OCI-LY1 (cell line): ENCODE results near the gene POLD3.

Experiments used
- H2AFZ ChIP-seq: fragments of 200-600 bp; sonication (generic), shearing (Covaris generic); 2 replicates; pipeline ENCODE4 v1.6.0; 2014; ENCODE audit warnings: antibody characterized with exemption, mild to moderate bottlenecking, low read length
- H3F3A ChIP-seq: fragments of 200-600 bp; sonication (generic), shearing (Covaris generic); 2 replicates; pipeline ENCODE4 v1.6.0; 2014; ENCODE audit warnings: mild to moderate bottlenecking, antibody characterized with exemption, low read length, moderate library complexity; ENCODE audit not compliant: insufficient read depth
- H3K27ac ChIP-seq: fragments of 200-600 bp; sonication (generic); 2 replicates; pipeline ENCODE4 v1.5.1; 2014; ENCODE audit warnings: low read length, mixed run types, mild to moderate bottlenecking, low read depth; ENCODE audit not compliant: poor library complexity, severe bottlenecking
- H3K27me3 ChIP-seq: fragments of 200-600 bp; sonication (generic); 2 replicates; pipeline ENCODE4 v1.6.0; 2014; ENCODE audit warnings: antibody characterized with exemption, mild to moderate bottlenecking, low read length, moderate library complexity; ENCODE audit not compliant: insufficient read depth
- H3K36me3 ChIP-seq: fragments of 200-600 bp; sonication (generic); 2 replicates; pipeline ENCODE4 v1.6.1; 2014; ENCODE audit warnings: mild to moderate bottlenecking, antibody characterized with exemption, low read length, moderate library complexity, mixed read lengths; ENCODE audit not compliant: insufficient read depth
- H3K4me1 ChIP-seq: fragments of 200-600 bp; sonication (generic); 2 replicates; pipeline ENCODE4 v1.5.1; 2014; ENCODE audit warnings: mild to moderate bottlenecking, low read length, moderate library complexity; ENCODE audit not compliant: insufficient read depth, severe bottlenecking
- H3K4me2 ChIP-seq: fragments of 200-600 bp; sonication (generic), shearing (Covaris generic); 2 replicates; pipeline ENCODE4 v1.6.1; 2014; ENCODE audit warnings: low read length
- H3K4me3 ChIP-seq: fragments of 200-600 bp; sonication (generic); 2 replicates; pipeline ENCODE4 v1.5.1; 2014; ENCODE audit warnings: low read length, low read depth, mild to moderate bottlenecking, mixed read lengths; ENCODE audit not compliant: poor library complexity, severe bottlenecking
- H3K79me2 ChIP-seq: fragments of 200-600 bp; shearing (Covaris generic); 2 replicates; pipeline ENCODE4 v1.6.1; 2016; ENCODE audit warnings: mixed run types, low read length, mixed read lengths; ENCODE audit not compliant: insufficient read depth
- H3K9ac ChIP-seq: fragments of 200-600 bp; sonication (generic), shearing (Covaris generic); 2 replicates; pipeline ENCODE4 v1.6.1; 2014; ENCODE audit warnings: mild to moderate bottlenecking, low read length, mixed read lengths
- H3K9me2 ChIP-seq: fragments of 200-600 bp; sonication (generic), shearing (Covaris generic); 2 replicates; pipeline ENCODE4 v1.6.1; 2014; ENCODE audit warnings: low read depth, mild to moderate bottlenecking, low read length, mixed read lengths
- H3K9me3 ChIP-seq: fragments of 200-600 bp; shearing (Covaris generic); 2 replicates; pipeline ENCODE4 v1.6.1; 2014; ENCODE audit warnings: low read length, mixed read lengths
- H4K20me1 ChIP-seq: fragments of 200-600 bp; sonication (generic), shearing (Covaris generic); 2 replicates; pipeline ENCODE4 v1.6.0; 2016; ENCODE audit warnings: mild to moderate bottlenecking, low read length; ENCODE audit not compliant: insufficient read depth
- EZH2 ChIP-seq: fragments of 200-600 bp; sonication (generic), shearing (Covaris generic); IDR thresholded peaks from 2 replicates; pipeline ENCODE4 v1.8.0; 2017; ENCODE audit warnings: borderline replicate concordance, mixed run types, mild to moderate bottlenecking, antibody characterized with exemption, low read length, moderate library complexity, mixed read lengths
- TF ChIP-seq, protein P1 (sequence below): fragments of 200-600 bp; sonication (generic), shearing (Covaris generic); IDR thresholded peaks from 2 replicates; pipeline ENCODE4 v1.5.1; 2017; ENCODE audit warnings: mild to moderate bottlenecking, antibody characterized with exemption, low read length, moderate library complexity, mixed read lengths

POLD3 gene

DNA sequence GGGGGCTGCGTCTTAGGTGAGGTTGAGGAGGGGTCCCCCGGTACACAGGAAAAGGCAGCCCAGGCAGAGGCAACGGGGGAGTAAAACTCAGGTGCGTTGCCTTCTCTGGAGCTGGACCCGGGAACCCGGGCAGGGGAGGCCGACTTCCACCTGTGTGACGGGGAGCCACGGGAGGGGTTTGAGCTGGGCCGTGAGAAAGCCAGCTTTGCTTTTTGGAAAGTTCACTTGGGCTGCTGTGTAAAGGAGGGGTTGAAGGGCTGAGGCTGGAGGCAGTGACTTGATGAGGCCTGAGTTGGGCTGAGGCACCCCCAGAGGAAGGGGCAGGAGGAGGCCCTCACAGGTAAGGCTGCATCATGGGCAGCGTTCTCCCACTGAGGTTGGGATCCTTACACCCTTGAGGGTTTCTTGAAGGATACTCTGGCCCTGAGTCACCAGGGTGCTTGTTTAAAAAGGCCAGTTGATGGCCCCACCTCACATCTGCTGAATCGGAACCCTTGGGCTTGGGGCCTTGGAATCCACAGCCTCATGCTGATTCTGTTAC, 91.6 kb downstream of the POLD3 start:
- no peaks in the 10 kb centered on the region for H3F3A ChIP-seq
- H3K9me3 ChIP-seq: no peaks in the 10 kb centered on the region
- H3K4me3 ChIP-seq: no peak overlapping the region
- H3K79me2 ChIP-seq: no peaks in the 10 kb centered on the region
- no peak overlapping the region for H3K9ac ChIP-seq
- no peak for TF ChIP-seq EZH2
- TF ChIP-seq, protein P1, sequence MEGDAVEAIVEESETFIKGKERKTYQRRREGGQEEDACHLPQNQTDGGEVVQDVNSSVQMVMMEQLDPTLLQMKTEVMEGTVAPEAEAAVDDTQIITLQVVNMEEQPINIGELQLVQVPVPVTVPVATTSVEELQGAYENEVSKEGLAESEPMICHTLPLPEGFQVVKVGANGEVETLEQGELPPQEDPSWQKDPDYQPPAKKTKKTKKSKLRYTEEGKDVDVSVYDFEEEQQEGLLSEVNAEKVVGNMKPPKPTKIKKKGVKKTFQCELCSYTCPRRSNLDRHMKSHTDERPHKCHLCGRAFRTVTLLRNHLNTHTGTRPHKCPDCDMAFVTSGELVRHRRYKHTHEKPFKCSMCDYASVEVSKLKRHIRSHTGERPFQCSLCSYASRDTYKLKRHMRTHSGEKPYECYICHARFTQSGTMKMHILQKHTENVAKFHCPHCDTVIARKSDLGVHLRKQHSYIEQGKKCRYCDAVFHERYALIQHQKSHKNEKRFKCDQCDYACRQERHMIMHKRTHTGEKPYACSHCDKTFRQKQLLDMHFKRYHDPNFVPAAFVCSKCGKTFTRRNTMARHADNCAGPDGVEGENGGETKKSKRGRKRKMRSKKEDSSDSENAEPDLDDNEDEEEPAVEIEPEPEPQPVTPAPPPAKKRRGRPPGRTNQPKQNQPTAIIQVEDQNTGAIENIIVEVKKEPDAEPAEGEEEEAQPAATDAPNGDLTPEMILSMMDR: no peak
- H3K27ac ChIP-seq: no peak overlapping the region
- H3K36me3 ChIP-seq: no peaks in the 10 kb centered on the region
- H3K27me3 ChIP-seq: peaks cover 14% of the 10 kb centered on the region; the same call in 1 of the 2 replicates
- H4K20me1 ChIP-seq: no peaks in the 10 kb centered on the region
- no peak overlapping the region for H2AFZ ChIP-seq
- H3K9me2 ChIP-seq: no peaks in the 10 kb centered on the region
- H3K4me1 ChIP-seq: no peaks in the 10 kb centered on the region
- H3K4me2 ChIP-seq: no peak overlapping the region

DNA sequence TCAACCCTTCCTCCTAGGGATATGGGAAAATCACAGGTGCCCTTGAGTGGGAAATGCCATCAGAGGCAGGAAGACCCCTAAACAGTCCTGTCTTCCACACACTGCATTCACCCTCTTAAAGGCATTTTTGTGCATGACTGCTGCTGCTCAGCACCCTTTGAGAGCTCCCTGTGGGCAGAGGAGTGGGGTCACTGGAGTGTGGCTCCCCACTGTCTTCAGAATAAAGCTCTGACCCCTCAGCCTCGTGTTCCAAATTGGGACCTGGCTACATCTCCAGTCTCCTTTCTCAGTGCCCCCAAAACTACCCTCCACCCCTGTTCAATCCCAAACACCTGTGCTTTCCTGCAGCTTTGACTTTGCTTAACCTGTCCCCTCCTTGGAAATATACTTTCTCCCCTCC, 92.3 kb downstream of the POLD3 start:
- H3K27ac ChIP-seq: no peak overlapping the region
- no peaks in the 10 kb centered on the region for H4K20me1 ChIP-seq

DNA sequence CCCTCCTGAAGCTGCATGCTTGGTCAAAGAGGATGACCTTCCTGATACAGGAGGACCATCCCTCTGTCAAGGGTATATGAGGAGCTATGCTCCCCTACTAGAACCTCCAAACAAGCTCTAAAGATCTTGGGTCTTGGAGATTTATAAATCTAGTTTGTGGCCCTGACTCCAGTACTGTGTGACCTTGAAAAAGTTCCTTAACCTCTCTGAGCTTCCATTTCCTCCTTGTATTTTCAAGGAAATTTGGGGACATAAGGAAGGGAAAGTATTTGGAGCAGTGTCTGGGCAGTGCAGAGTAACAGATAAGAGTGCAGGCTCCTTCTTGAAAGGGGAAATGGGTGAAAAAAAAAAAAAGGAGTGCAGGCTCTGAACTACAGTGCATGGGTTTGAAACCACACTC, 93.0 kb downstream of the POLD3 start:
- Histone ChIP-seq H3K9me3 (no peaks in the 10 kb centered on the region), H3K27me3 (0 out of 2 replicates have a peak, but pooled peaks cover 8% of the 10 kb centered on the region), H4K20me1 (no peaks in the 10 kb centered on the region), H3K9me2 (no peaks in the 10 kb centered on the region), H3K4me2 (no peak overlapping the region), H3K4me1 (no peaks in the 10 kb centered on the region), H3K79me2 (no peaks in the 10 kb centered on the region), H2AFZ (no peak overlapping the region), H3K9ac (no peak overlapping the region), H3K36me3 (no peaks in the 10 kb centered on the region), H3K27ac (no peak overlapping the region), H3F3A (no peaks in the 10 kb centered on the region), H3K4me3 (no peak overlapping the region)
- TF ChIP-seq, protein P1: no peak
- no peak for TF ChIP-seq EZH2

More for the DNA sequence above, 92.3 kb downstream of the POLD3 start:
- Histone ChIP-seq H3K9me2 (no peaks in the 10 kb centered on the region), H3K79me2 (no peaks in the 10 kb centered on the region), H3K27me3 (peaks cover 11% of the 10 kb centered on the region; the same call in 1 of the 2 replicates), H2AFZ (no peak overlapping the region), H3K4me1 (no peaks in the 10 kb centered on the region), H3F3A (no peaks in the 10 kb centered on the region), H3K4me2 (no peak overlapping the region), H3K9ac (no peak overlapping the region), H3K4me3 (no peak overlapping the region), H3K36me3 (no peaks in the 10 kb centered on the region), H3K9me3 (no peaks in the 10 kb centered on the region)
- TF ChIP-seq EZH2: no peak
- TF ChIP-seq, protein P1: no peak
